ENCODE results near the gene PLA2G4A.

PLA2G4A gene

DNA sequence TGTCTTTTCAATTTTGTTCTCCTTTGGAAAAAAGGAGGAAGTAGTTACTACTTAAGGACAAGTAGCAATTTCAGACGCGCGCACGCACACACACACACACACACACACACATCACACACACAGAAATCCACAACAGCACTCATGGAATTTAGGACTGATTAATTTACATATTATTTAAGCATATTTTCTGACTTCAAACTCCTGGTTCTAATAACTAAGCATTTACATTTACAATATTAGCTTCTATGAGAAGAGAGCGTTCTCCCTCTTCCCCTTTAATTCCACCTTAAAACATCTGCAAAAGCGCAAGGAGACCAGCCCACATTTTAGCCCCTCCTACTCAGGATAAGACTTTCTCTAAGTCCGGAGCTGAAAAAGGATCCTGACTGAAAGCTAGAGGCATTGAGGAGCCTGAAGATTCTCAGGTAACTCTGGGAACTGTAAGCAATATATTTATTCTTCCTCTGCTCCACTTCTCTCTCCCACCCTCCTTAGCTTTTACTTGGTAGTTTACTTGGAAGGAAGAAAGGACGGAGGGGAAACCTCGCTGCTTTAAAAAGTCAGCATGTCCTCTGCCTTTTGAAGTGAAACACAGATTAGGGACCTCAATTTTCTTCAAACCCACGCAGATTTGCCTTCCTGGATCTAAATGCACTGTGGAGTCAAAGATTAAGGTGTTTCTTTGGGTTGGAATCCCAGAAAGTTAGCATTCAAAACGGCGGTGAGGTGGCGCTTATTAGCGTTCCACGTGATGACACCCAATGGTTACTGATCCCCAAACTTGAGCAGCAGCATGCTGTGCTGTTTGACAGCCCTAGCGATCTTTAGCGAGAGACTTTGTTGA lies at the start of gene PLA2G4A:
Gene PLA2G4A, plus strand, starts transcription at position 339 of the 844 bp plus-strand sequence. CDS start 25,406 bp downstream, outside the sequence.
- no peak for DNase-seq

GRCh38 chr1:186780076-186780475 lies 48.7 kb upstream of the PLA2G4A start:
- no peak for DNase-seq

DNA sequence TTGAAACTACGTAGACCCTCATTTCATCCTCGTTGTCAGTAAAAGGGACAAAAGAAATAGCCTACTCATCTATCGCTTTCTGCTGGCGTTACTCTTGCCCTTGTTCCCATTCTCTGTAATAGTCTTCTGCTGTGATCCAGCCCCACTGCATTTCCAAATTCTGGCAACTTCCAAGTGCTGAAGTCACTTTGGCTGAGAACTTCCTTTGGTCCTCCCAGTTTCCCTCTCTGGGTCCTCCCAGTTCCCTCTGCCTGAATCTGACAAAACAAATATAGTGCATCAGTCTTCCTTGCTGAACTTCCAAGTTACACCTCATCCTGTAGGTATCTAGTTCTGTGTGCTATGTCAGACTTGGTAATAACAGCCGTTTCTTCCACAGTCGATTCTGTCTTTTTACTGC lies 47.0 kb upstream of the PLA2G4A start:
- DNase-seq: no peak

DNA sequence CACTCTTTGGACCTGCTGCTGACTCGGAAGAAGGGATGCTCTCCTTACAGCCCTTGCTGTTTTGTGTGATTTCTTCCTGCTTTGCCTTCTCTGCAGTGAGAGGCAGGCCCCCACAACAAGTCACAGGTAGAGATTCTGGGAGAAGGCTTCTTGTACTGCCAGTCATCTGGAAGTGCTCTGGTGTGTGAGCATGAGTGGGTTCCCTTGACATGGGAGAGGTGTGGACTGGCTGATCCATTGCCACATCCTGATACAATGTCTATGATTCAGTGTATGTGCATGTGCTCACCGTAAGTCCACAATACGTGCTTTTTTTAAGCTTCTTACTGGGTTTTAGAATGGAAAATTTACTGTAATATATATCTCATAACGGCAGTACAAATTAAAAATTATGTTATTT lies 46.0 kb upstream of the PLA2G4A start:
- DNase-seq: no peak

DNA sequence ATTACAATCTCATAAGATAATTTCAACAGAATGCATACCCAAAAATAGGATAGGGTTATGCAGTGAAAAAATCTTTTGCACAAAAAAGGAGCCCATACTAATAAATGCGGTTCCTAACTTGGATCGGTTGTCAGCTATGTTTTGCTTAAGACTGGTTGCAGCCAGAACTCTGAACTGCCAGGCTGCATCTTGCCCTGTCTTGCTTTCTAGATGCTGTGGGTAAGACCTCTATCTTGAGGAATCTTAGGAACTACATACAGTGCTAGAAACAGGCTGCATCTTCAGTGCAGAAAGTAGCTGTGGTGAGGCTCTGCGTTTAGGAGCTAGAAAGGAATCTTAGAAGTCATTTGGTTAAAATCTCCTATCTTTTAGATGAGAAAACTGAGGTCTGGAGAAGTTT lies 45.6 kb upstream of the PLA2G4A start:
- no peak for DNase-seq

GRCh38 chr1:186785503-186785902 lies 43.2 kb upstream of the PLA2G4A start:
- no peak for DNase-seq

- no peak for DNase-seq
Observed at GRCh38 chr1:186790101-186790500, 38.6 kb upstream of the PLA2G4A start.

DNA sequence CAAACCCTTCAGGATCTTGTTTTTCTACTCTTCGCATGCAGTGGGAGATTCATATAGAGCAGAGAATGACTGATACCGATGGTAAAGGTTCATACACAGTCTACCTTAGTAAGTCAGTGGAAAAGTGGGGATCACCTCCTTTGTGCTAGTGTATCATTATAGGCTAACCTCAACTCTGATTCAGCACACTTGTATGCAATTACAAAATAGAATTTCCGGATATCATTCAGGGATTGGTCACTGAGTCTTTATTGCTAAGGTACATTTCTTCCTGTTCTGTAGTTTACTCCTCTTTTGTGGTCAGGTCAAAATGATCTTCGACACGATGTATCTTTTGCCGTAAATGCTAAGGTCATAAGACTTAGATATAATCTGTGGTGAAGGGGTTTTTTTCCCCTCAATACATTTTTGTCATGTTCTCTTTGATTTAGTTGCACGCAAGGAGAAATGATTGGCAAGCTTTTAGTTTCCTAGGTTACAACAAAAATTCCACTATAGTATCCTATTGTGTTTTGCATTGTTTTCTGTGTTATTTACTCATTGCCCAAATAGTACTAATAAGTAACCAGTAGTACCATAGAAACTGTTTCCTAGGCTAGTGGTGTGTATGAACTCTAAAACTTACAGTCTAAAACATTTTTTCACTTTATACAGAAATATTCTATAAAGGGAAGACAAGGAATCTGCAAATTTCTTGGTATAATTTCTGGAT lies 35.7 kb upstream of the PLA2G4A start:
- no peak for DNase-seq

DNA sequence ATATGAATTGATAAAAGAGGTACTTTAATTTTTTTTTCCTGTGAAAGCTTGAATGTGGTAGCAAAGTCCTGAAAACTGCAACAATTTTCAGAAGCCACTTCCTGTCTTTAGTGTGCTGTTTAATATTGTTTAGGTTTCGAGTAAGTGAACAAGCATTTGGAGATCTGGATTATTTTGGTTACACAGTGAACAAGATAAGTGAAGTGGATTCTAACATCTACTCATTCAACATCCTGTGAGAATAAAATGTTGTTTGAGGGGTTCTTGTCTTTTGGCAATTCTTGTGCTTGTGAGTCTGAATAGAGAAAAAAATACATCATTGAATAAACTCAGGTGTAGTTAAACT lies 35.2 kb upstream of the PLA2G4A start:
- no peak for DNase-seq

GRCh38 chr1:186798960-186799688 lies 29.6 kb upstream of the PLA2G4A start:
- no peak for DNase-seq

GRCh38 chr1:186799689-186800054 lies 29.1 kb upstream of the PLA2G4A start:
- DNase-seq: no peak

GRCh38 chr1:186802388-186802787 lies 26.4 kb upstream of the PLA2G4A start:
- DNase-seq: no peak

DNA sequence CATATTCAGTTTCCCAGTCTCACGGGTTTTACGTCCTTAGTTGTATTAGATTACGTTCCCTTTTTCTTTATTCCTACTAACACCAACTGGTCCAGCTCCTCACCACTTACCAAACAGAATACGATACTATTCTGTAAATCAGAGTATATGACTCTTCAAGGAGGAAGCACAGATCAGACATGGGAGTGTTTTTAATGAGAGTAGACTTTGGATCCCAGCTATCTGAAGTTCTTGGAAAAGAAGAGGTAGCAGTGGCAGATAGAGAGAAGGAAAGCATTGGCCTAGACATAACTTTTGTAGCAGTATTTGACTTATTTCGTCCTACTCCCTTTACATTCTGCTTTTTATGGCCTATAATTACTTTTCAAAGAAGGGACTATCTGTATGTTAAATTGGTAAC lies 24.1 kb upstream of the PLA2G4A start:
- DNase-seq: no peak

DNA sequence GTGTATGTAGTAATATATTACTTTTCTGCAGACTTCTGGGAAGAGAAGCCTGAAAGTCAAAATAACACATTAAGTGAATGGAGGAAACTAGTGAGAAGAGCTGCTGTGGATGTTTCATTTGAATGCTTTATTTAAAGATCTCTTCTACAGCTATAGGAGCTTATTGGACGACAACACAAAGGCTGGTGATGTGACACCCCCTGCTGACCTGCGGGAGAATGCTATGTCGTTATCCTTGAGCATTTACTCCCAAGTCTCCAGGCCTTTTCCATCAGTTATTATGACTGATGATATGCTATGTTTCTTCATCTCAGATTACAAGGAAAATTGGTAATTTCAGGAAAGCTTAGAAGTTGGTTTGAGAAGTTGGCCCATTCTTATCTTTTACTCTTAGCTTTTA lies 22.3 kb upstream of the PLA2G4A start:
- DNase-seq: no peak

- no peak for DNase-seq
Observed at GRCh38 chr1:186807163-186807562, 21.6 kb upstream of the PLA2G4A start.

DNA sequence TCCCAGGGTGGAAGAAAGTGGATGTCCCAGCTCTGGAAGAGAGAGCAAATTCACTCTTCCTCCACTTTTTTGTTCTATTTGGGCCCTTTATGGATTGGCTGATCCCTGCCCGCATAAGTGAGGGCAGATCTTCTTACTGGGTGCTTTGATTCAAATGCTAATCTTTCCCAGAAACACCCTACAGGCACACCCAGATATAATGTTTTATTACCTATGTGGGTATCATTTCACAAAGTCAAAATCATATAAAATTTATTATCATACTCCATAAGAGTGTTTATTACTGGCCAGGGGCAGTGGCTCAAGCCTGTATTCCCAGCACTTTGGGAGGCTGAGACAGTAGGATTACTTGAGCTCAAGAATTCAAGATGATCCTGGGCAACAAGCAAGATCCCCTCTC lies 16.9 kb upstream of the PLA2G4A start:
- no peak for DNase-seq

DNA sequence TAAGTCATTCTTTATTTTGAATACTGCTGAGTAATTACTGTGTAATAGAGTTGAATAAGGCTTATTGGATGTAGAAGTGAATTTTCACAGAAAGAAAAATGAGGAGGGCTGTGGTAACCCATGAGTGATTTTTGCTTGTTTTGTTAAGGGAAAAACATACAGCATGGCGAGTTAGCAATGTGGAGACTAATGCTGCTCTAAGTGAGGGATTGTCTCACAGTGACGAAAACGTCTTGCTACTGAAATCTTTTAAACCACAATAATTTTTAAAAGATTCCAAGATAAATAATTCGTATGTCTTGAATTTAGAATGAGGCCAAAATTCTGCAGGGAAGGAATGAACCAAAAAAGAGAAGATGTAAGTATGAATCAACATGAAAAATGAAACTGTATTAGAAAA lies 16.2 kb upstream of the PLA2G4A start:
- DNase-seq: no peak

DNA sequence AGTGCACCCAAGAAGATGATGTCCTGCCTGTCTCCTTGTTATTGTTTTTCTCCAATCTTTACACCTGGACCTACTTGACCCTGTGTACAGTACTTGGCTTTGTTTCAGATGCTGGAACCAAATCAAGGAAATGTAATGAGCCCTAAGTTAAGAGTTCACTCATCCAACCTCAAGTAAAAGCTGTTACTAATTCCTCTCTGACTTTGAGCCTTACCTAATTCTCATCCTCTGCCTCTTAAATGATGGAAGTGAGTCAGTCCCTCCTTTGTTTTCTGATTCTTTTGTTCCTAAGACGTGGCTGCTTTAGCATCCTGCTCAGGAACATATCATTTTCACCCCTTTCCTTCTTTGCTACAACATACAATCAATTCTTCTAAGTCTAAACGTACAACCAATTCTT lies 15.3 kb upstream of the PLA2G4A start:
- DNase-seq: no peak

DNA sequence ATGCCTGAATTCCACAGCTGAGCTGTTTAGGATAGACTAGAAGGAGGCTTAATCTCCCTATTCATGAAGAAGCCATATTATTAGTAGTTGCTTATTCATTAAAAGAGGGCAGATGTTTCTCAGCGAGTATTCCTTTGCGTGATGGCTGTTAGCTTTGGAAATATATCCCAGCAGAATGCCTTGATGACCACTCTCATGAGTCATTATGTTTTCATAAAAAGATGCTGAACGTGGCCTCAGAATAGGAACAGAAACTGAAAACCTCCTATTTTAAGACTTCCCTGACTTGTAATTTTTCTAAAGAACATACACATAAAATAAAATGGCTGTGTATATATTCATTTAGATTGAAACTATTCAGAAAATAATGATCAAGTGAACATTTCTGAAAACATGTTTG lies 9.6 kb upstream of the PLA2G4A start:
- no peak for DNase-seq

DNA sequence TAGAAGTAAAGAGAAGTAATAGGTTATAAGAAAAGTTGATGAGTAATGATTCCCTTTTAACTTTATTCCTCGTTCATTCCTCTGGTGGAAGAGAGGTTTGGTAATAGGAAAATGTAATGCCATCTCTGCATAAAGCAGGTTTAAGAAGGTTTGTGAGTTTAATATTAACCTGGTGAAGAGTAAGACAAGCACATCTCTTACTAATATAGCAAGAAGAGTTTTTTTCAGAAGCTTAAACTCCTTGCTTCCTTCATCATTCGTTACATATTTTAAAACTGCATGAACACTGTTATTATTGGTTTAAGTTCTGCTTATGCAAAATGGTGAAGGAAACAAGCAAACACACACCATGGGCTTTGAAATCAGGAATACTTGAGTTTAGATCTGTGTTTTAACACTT lies 9.2 kb upstream of the PLA2G4A start:
- no peak for DNase-seq

DNA sequence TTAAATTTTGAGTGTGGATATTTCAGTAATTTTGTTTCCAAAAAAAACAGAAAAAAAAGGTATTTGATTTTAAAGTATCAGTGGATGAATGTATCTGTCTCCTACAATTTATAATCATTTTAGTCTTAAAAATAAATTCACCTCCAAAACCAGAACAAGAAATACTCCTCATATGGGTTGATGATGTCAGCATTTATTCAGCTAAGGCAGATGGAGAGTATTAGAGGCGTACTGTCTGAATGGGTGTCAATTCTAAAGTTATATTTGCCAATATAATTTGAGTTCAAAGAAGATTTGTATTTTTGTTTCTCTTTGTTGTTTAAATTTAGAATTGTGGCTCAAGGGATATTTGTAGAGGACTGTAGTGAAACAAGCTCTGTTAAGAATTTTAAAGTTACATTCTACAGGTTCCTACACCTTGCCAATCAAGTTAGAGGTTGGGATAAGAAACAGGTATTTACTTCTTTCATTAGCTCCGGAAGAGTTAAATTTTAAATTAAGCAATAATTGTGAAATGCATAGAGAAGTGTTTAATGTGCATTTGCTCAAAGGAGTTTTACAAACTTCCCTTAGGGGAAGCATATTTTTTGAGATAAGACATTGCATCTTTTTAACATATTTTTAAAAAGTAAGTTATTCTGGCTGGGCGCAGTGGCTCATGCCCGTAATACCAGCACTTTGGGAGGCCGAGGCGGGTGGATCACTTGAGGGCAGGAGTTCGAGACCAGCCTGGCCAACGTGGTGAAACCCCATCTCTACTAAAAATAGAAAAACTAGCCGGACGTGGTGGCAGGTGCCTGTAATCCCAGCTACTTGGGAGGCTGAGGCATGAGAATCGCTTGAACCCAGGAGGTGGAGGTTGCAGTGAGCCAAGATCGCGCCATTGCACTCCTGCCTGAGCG lies 1.2 kb downstream of the PLA2G4A start:
- DNase-seq: no peak

- DNase-seq: no peak
Observed at GRCh38 chr1:186831168-186831567, 2.4 kb downstream of the PLA2G4A start.

DNA sequence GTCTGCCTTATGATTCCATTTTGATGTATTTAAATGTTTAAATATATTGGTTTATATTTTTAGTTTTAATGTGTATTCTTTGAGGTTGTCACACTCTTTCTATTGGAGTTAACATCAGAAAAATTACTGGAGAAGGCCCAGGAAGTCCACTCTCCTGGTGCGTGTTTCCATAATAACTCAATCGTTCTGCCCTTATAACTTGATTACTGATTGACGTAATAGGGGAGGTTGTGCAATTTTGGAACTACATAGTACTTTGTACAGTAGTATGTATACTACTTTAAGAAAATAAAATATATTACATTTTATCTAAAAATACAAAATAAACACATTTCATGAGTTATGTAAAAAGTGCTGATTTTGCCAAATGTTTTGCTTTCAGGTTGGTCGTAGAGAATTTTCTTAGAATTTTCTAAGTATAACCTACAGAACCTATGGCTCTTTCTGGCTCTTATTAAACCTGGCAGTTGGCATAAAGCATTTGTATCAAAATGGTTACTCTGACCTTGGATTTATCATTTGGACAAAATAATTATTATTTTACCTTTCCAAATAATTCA lies 5.7 kb downstream of the PLA2G4A start:
- DNase-seq: no peak
